GM23248 (cell line): ENCODE data around the gene KCNJ12. TPM values are rescaled to one million over a fixed set of nuclear protein-coding genes. Genes with fewer than 3 reads are reported as not detected.

Experiments
- DNase-seq: peaks from one replicate; pipeline ENCODE4 v3.0.0-alpha.2; 2015
- H2AFZ ChIP-seq: fragments of 200-600 bp; sonication (generic); 2 replicates; pipeline ENCODE4 v1.6.1; 2016; ENCODE audit warnings: antibody characterized with exemption
- H3F3A ChIP-seq: fragments of 200-600 bp; sonication (generic); 2 replicates; pipeline ENCODE4 v1.6.1; 2016; ENCODE audit warnings: mild to moderate bottlenecking, antibody characterized with exemption, mixed run types; ENCODE audit not compliant: insufficient read depth
- H3K27ac ChIP-seq: fragments of 200-600 bp; sonication (generic); 2 replicates; pipeline ENCODE4 v1.5.1; 2016; ENCODE audit warnings: mild to moderate bottlenecking
- H3K27me3 ChIP-seq: fragments of 200-600 bp; sonication (generic); replicated peaks from 2 replicates; pipeline ENCODE4 v1.6.1; 2016; ENCODE audit warnings: mild to moderate bottlenecking; ENCODE audit not compliant: insufficient read depth
- H3K36me3 ChIP-seq: fragments of 200-600 bp; sonication (generic); 2 replicates; pipeline ENCODE4 v1.6.1; 2016; ENCODE audit warnings: low read depth, mild to moderate bottlenecking
- H3K4me1 ChIP-seq: fragments of 200-600 bp; sonication (generic); 2 replicates; pipeline ENCODE4 v1.6.1; 2016; ENCODE audit warnings: mild to moderate bottlenecking; ENCODE audit not compliant: insufficient read depth
- H3K4me2 ChIP-seq: fragments of 200-600 bp; sonication (generic); one replicate; pipeline ENCODE4 v1.6.1; 2016; ENCODE audit warnings: mild to moderate bottlenecking; ENCODE audit not compliant: unreplicated experiment
- H3K4me3 ChIP-seq: fragments of 200-600 bp; sonication (generic); 2 replicates; pipeline ENCODE4 v1.5.1; 2016; ENCODE audit warnings: mild to moderate bottlenecking
- H3K79me2 ChIP-seq: fragments of 200-600 bp; sonication (generic); 2 replicates; pipeline ENCODE4 v1.6.1; 2016; ENCODE audit warnings: mild to moderate bottlenecking; ENCODE audit not compliant: insufficient read depth
- H3K9ac ChIP-seq: fragments of 200-600 bp; sonication (generic); 2 replicates; pipeline ENCODE4 v1.6.1; 2016; ENCODE audit warnings: mild to moderate bottlenecking
- H3K9me2 ChIP-seq: fragments of 200-600 bp; sonication (generic); 2 replicates; pipeline ENCODE4 v1.6.1; 2016; ENCODE audit warnings: mixed run types, mild to moderate bottlenecking, moderate library complexity; ENCODE audit not compliant: insufficient read depth
- H3K9me3 ChIP-seq: fragments of 200-600 bp; sonication (generic); one replicate; pipeline ENCODE4 v1.6.1; 2017; ENCODE audit warnings: low read depth
- H4K20me1 ChIP-seq: fragments of 200-600 bp; sonication (generic); 2 replicates; pipeline ENCODE4 v1.6.0; 2016; ENCODE audit not compliant: insufficient read depth
- EZH2 ChIP-seq: fragments of 200-600 bp; sonication (generic); IDR thresholded peaks from 2 replicates; pipeline ENCODE4 v1.6.1; 2018; ENCODE audit warnings: antibody characterized with exemption, mild to moderate bottlenecking; ENCODE audit not compliant: insufficient read depth, poor library complexity, severe bottlenecking
- EZH2phosphoT487 ChIP-seq: fragments of 200-600 bp; sonication (generic); IDR thresholded peaks from 2 replicates; pipeline ENCODE4 v1.6.1; 2018; ENCODE audit warnings: antibody characterized with exemption, moderate library complexity, mild to moderate bottlenecking, low read depth; ENCODE audit not compliant: insufficient read depth
- WGBS, 2 experiments: methylation state at CpG; one replicate each; pipeline ENCODE4 v1.1.6; 2015 to 2017; ENCODE audit warnings: low lambda C conversion rate in 2 of 2, low coverage in 1 of 2; ENCODE audit errors: missing lambda C conversion rate in 2 of 2; 5-methylcytosine and 5-hydroxymethylcytosine counted together
- in situ Hi-C: fragments of 300-500 bp; cut with MboI; formaldehyde crosslinking; loops from 2 replicates; pipeline ENCODE4 v1.15.0; 2020
- polyA plus RNA-seq: library from polyadenylated mRNA; unstranded; fragments of >200 nt; fragmentation: Nextera tagmentation; extraction: Ambion mirVana; gene quantifications from 2 replicates; pipeline ENCODE4 v1.2.1, GENCODE V29; 2016
- total RNA-seq: library from RNA; depleted of rRNA; stranded (reverse); fragments of >200 nt; shearing (Covaris generic); gene quantifications from 2 replicates; pipeline ENCODE4 v1.2.3, GENCODE V29; 2014; rRNA removed

The KCNJ12 gene
- total and polyA plus RNA-seq, 2 experiments from 2014 or later: 0.29 to 0.54 TPM

DNA sequence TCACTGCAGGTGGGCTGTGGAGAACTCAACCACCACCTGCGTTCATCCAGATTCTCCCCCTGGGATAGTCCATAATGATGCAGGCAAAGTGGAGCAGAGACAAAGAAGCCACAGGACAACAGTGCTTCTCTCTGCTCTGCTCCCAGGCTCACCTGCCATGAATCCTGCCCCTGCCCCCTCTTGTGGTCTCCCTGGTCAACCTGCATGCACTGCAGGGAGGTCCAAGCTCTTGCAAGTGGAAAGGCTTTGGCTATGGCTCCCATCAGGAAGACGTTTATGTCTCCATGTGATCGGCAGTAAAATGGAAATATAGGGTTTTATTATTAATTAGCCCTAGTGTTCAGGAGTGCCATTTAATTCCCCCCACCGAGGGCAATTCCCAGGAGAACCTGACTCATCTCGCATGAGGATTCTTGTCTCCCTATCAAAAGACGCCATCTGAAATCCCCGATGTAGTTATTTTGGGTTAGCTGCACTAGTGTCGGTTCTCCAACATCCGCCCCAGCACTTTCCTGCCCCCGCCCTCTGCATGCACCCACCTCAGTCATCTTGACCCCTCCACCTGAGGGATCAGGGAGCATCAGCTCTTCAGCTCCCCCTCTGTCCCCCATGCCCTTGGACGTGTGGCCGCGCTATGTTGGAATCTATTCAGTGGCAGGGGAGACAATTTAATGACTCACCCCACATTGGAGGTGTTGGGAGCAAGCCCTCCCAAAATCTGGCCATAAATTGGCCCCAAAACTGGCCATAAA lies 91.8 kb downstream of the KCNJ12 start:
- H3F3A ChIP-seq: no peaks in the 10 kb centered on the region
- 73 to 75% methylated on average over 13 of the region's 13 CpGs for WGBS, 2 experiments
- no peaks in the 10 kb centered on the region for H3K9me2 ChIP-seq
- no peak overlapping the region for H3K4me3 ChIP-seq
- no peak overlapping the region for H3K4me2 ChIP-seq
- no peak overlapping the region for H3K27ac ChIP-seq
- no peaks in the 10 kb centered on the region for H3K79me2 ChIP-seq
- in situ Hi-C loops: loop anchor here (25.0 kb wide), 2 partner anchors 94 to 269 kb away; no protein-coding TSS in a partner anchor
- no peaks in the 10 kb centered on the region for H3K9me3 ChIP-seq
- no peak overlapping the region for H3K9ac ChIP-seq
- no peaks in the 10 kb centered on the region for H4K20me1 ChIP-seq
- H2AFZ ChIP-seq: no peak overlapping the region
- no peaks in the 10 kb centered on the region for H3K36me3 ChIP-seq
- no peaks in the 10 kb centered on the region for H3K4me1 ChIP-seq
- DNase-seq: no peak
- no peak for TF ChIP-seq EZH2
- no peak for TF ChIP-seq EZH2phosphoT487
- H3K27me3 ChIP-seq: peaks cover 50% of the 10 kb centered on the region

Other genes with a start within 250 kb of the KCNJ12 start
- gene DHRS7B, start 249.4 kb upstream of the KCNJ12 start, total RNA-seq: 34.7 and 34.8 TPM in 2 replicates
- 36.9 and 37.3 TPM in 2 replicates for gene DHRS7B, start 249.4 kb upstream of the KCNJ12 start, polyA plus RNA-seq
- 18.2 and 29.4 TPM in 2 replicates for gene TMEM11, start 162.2 kb upstream of the KCNJ12 start, total RNA-seq
- gene TMEM11, start 162.2 kb upstream of the KCNJ12 start, polyA plus RNA-seq: 66.5 and 66.9 TPM in 2 replicates
- gene NATD1, start 122.9 kb upstream of the KCNJ12 start, total RNA-seq: 5.0 and 9.6 TPM in 2 replicates
- 3.6 and 4.0 TPM in 2 replicates for gene NATD1, start 122.9 kb upstream of the KCNJ12 start, polyA plus RNA-seq
- 32.2 and 42.6 TPM in 2 replicates for gene MAP2K3, start 91.6 kb upstream of the KCNJ12 start, total RNA-seq
- 119 and 125 TPM in 2 replicates for gene MAP2K3, start 91.6 kb upstream of the KCNJ12 start, polyA plus RNA-seq